ENCODE results near the gene TOMM34. TPM values are rescaled to one million over a fixed set of nuclear protein-coding genes. Genes with fewer than 3 reads are reported as not detected.

TOMM34 gene
- total RNA-seq, 1 experiment from 2014 or later = 37.5 TPM

DNA sequence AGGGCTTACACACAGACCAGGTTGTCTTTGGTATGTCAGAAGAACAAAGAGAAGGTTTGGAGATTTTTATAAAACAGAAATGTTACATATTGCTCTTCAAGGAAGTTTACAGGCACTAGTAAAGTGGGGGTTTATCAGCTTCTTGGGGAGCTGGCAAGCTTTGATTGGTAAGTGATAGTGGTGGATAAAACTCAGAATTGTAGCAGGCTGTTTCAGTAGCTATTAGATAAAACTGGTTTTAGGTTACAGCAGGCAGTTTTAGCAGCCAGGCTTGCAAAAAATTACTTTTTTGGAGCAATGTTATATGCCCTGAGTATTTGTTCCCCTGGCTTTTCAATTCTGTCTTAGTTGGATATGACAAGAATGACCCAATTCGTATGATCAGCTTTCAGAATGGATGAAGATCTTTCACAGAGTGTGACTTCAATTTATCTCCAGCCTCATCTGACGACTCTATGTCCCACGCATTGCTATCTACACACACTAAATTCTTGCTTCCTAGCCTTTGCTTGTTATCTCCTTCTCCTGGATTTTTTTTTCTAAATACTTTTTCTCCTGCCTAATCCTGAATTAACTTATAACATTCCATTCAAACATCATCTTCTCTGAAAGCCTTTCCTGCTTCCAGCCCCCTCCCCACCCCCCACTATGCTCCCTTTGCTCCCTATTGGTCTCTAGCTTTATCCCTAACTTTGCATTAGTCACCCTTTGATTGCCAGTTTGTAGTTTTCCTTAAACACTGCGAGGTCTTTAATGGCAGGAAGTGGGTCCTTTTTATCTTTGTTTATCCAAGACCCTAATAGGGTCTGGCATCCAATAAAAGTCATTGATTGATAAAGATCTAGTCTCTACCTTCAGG, 1.0 kb upstream of the TOMM34 start:
- no peak overlapping the region for H3K18ac ChIP-seq (ENCODE audit: insufficient read length, low read depth, low read length)
- H3K56ac ChIP-seq (ENCODE audit: insufficient read length, low read depth, low read length) = no peak overlapping the region
- TF ChIP-seq, protein P1, sequence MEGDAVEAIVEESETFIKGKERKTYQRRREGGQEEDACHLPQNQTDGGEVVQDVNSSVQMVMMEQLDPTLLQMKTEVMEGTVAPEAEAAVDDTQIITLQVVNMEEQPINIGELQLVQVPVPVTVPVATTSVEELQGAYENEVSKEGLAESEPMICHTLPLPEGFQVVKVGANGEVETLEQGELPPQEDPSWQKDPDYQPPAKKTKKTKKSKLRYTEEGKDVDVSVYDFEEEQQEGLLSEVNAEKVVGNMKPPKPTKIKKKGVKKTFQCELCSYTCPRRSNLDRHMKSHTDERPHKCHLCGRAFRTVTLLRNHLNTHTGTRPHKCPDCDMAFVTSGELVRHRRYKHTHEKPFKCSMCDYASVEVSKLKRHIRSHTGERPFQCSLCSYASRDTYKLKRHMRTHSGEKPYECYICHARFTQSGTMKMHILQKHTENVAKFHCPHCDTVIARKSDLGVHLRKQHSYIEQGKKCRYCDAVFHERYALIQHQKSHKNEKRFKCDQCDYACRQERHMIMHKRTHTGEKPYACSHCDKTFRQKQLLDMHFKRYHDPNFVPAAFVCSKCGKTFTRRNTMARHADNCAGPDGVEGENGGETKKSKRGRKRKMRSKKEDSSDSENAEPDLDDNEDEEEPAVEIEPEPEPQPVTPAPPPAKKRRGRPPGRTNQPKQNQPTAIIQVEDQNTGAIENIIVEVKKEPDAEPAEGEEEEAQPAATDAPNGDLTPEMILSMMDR (conservative IDR thresholded peaks at IDR 0.05) = no peak
- no peak overlapping the region for H2BK20ac ChIP-seq (ENCODE audit: low read depth, low read length, poor library complexity, severe bottlenecking)
- H3K79me2 ChIP-seq (ENCODE audit: insufficient read depth, low read length) = no peaks in the 10 kb centered on the region
- DNase-seq = no peak
- H3T11ph ChIP-seq (ENCODE audit: low read length) = no peak overlapping the region
- no peak overlapping the region for H3K14ac ChIP-seq (ENCODE audit: insufficient read depth, low read length)
- Mint-ChIP-seq H3K27me3 (ENCODE audit: low read depth) (peaks cover 44% of the 10 kb centered on the region), H3K4me3 (peak overlapping the region in 1 of 2 experiments; percentile 22; a peak in 2 of 5 replicates), H3K36me3 (ENCODE audit: insufficient read depth in 1 of 3, low read depth in 3 of 3) (peaks cover 1 to 15% (median 14%) of the 10 kb centered on the region in 3 experiments; a peak in 6 of 7 replicates), H3K9me3 (no peaks in the 10 kb centered on the region; a peak in 1 of 5 replicates), H3K4me1 (peaks cover 34 to 37% of the 10 kb centered on the region in 2 experiments), H3K27ac (no peak overlapping the region)
- H4K20me1 ChIP-seq (ENCODE audit: control insufficient read depth, insufficient read depth, insufficient read length) = no peaks in the 10 kb centered on the region
- peaks cover 4% of the 10 kb centered on the region for H3K79me1 ChIP-seq (ENCODE audit: insufficient read depth, low read depth, low read length, poor library complexity, severe bottlenecking)
- no peak overlapping the region for H2AFZ ChIP-seq (ENCODE audit: low read length)
- H3K4ac ChIP-seq (ENCODE audit: low read depth, low read length) = no peak overlapping the region
- H3K23me2 ChIP-seq (ENCODE audit: insufficient read length, low read depth, low read length, poor library complexity, severe bottlenecking) = peaks cover 6% of the 10 kb centered on the region
- H3K4me1 ChIP-seq (ENCODE audit: insufficient read depth, low read length) = 0 out of 2 replicates have a peak, but pooled peaks cover 2% of the 10 kb centered on the region
- H2BK120ac ChIP-seq (ENCODE audit: low read depth, low read length, poor library complexity, severe bottlenecking) = no peak overlapping the region
- WGBS (ENCODE audit: extremely low coverage, insufficient read length, low lambda C conversion rate) = no CpG with 5 or more reads among the region's 4 CpGs
- no peak overlapping the region for H3K9ac ChIP-seq (ENCODE audit: extremely low read depth, insufficient read length, low read length)
- H4K8ac ChIP-seq (replicated peaks; ENCODE audit: insufficient read length, low read depth, low read length) = no peak overlapping the region
- no peak overlapping the region for H4K91ac ChIP-seq (ENCODE audit: insufficient read length, low read depth, low read length)
- H2BK15ac ChIP-seq (ENCODE audit: low read depth, low read length) = no peak overlapping the region
- H3K27ac ChIP-seq (ENCODE audit: insufficient read length, low read depth, low read length) = no peak overlapping the region
- no peak overlapping the region for H2BK5ac ChIP-seq (ENCODE audit: insufficient read length, low read length)
- H2BK12ac ChIP-seq (ENCODE audit: insufficient read length, low read depth, low read length) = no peak overlapping the region
- no peak overlapping the region for H2AK5ac ChIP-seq (ENCODE audit: insufficient read length, low read length)
- no peaks in the 10 kb centered on the region; the same call in 1 of the 2 replicates for H3K27me3 ChIP-seq (ENCODE audit: insufficient read depth, low read length)
- H3K9me3 ChIP-seq (ENCODE audit: control insufficient read depth, low read depth, low read length) = no peaks in the 10 kb centered on the region
- H3K23ac ChIP-seq (ENCODE audit: insufficient read length, low read depth, low read length) = no peak overlapping the region
- H4K5ac ChIP-seq (ENCODE audit: insufficient read length, low read depth, low read length) = no peak overlapping the region
- H3K4me2 ChIP-seq (ENCODE audit: insufficient read depth, insufficient read length, low read length) = no peak overlapping the region
